ENCODE results near the gene KIR2DL1. TPM values are rescaled to one million over a fixed set of nuclear protein-coding genes. Genes with fewer than 3 reads are reported as not detected.
"Not testable (repeated sequence)": the region's sequence is repeated elsewhere in the genome, so short reads cannot be mapped to it uniquely, and the experiment has no call there.

The KIR2DL1 gene
- polyA plus RNA-seq, 1 donor from 2014 or later = not detected

DNA sequence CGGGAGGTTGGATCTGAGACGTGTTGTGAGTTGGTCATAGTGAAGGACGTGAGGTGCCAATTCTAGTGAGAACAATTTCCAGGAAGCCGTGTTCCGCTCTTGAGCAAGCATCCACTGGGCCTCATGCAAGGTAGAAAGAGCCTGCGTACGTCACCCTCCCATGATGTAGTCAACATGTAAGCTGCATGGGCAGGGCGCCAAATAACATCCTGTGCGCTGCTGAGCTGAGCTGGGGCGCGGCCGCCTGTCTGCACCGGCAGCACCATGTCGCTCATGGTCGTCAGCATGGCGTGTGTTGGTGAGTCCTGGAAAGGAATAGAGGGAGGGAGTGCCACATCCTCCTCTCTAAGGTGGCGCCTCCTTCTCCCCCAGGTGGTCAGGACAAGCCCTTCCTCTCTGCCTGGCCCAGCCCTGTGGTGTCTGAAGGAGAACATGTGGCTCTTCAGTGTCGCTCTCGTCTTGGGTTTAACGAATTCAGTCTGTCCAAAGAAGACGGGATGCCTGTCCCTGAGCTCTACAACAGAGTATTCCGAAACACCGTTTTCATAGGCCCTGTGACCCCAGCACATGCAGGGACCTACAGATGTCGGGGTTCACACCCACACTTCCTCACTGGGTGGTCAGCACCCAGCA is 16.6 kb downstream of the KIR2DL1 start:
- H2AFZ ChIP-seq (ENCODE audit: low read depth, low read length); H3K27ac ChIP-seq (ENCODE audit: low read length); H3K9me2 ChIP-seq (ENCODE audit: insufficient read depth, low read length); H3K9me3 ChIP-seq (ENCODE audit: low read length); H3K9ac ChIP-seq (ENCODE audit: low read length); H3F3A ChIP-seq (ENCODE audit: insufficient read depth, low read length, poor library complexity, severe bottlenecking); H3K36me3 ChIP-seq (ENCODE audit: insufficient read depth, low read length); H3K27me3 ChIP-seq (ENCODE audit: insufficient read depth, low read depth, low read length); H3K4me3 ChIP-seq (ENCODE audit: low read length); H3K79me2 ChIP-seq (replicated peaks; ENCODE audit: insufficient read depth, low read length); H4K20me1 ChIP-seq (ENCODE audit: insufficient read depth); H3K4me2 ChIP-seq (ENCODE audit: low read length): not testable (repeated sequence)

DNA sequence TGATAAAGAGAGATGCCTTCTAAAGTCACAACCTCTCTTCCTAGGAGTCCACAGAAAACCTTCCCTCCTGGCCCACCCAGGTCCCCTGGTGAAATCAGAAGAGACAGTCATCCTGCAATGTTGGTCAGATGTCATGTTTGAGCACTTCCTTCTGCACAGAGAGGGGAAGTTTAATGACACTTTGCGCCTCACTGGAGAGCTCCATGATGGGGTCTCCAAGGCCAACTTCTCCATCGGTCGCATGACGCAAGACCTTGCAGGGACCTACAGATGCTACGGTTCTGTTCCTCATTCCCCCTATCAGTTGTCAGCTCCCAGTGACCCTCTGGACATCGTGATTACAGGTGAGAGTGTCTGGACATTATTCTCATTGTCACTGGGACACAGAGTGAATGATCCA is 18.6 kb downstream of the KIR2DL1 start:
- H3F3A ChIP-seq (ENCODE audit: insufficient read depth, low read length, poor library complexity, severe bottlenecking) = not testable (repeated sequence)

GRCh38 chr19:54790711-54791110 is 21.1 kb downstream of the KIR2DL1 start:
- no peaks in the 10 kb centered on the region for H3K79me2 ChIP-seq (replicated peaks; ENCODE audit: insufficient read depth, low read length)
- no peak overlapping the region for H3K4me3 ChIP-seq (ENCODE audit: low read length)
- no peaks in the 10 kb centered on the region for H3F3A ChIP-seq (ENCODE audit: insufficient read depth, low read length, poor library complexity, severe bottlenecking)
- no peaks in the 10 kb centered on the region for H3K27me3 ChIP-seq (ENCODE audit: insufficient read depth, low read depth, low read length)
- no peak for TF ChIP-seq EP300 (conservative IDR thresholded peaks at IDR 0.05; ENCODE audit: poor library complexity, severe bottlenecking)
- TF ChIP-seq RAD21 (conservative IDR thresholded peaks at IDR 0.05) = no peak
- TF ChIP-seq TAF1 (IDR thresholded peaks at IDR 0.05; ENCODE audit: low read depth) = no peak
- TF ChIP-seq, protein P1, sequence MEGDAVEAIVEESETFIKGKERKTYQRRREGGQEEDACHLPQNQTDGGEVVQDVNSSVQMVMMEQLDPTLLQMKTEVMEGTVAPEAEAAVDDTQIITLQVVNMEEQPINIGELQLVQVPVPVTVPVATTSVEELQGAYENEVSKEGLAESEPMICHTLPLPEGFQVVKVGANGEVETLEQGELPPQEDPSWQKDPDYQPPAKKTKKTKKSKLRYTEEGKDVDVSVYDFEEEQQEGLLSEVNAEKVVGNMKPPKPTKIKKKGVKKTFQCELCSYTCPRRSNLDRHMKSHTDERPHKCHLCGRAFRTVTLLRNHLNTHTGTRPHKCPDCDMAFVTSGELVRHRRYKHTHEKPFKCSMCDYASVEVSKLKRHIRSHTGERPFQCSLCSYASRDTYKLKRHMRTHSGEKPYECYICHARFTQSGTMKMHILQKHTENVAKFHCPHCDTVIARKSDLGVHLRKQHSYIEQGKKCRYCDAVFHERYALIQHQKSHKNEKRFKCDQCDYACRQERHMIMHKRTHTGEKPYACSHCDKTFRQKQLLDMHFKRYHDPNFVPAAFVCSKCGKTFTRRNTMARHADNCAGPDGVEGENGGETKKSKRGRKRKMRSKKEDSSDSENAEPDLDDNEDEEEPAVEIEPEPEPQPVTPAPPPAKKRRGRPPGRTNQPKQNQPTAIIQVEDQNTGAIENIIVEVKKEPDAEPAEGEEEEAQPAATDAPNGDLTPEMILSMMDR (IDR thresholded peaks at IDR 0.05; ENCODE audit: poor library complexity, severe bottlenecking) = no peak
- H3K27ac ChIP-seq (ENCODE audit: low read length) = no peak overlapping the region
- H3K9ac ChIP-seq (ENCODE audit: low read length) = no peak overlapping the region
- H4K20me1 ChIP-seq (ENCODE audit: insufficient read depth) = no peaks in the 10 kb centered on the region
- H3K9me3 ChIP-seq (ENCODE audit: low read length) = no peaks in the 10 kb centered on the region
- H3K9me2 ChIP-seq (ENCODE audit: insufficient read depth, low read length) = no peaks in the 10 kb centered on the region
- H3K36me3 ChIP-seq (ENCODE audit: insufficient read depth, low read length) = no peaks in the 10 kb centered on the region
- no peak overlapping the region for H3K4me2 ChIP-seq (ENCODE audit: low read length)
- no peak overlapping the region for H2AFZ ChIP-seq (ENCODE audit: low read depth, low read length)

More for the DNA sequence above, 18.6 kb downstream of the KIR2DL1 start:
- H2AFZ ChIP-seq (ENCODE audit: low read depth, low read length); H3K9me3 ChIP-seq (ENCODE audit: low read length); H3K4me3 ChIP-seq (ENCODE audit: low read length); H3K79me2 ChIP-seq (replicated peaks; ENCODE audit: insufficient read depth, low read length); H3K27me3 ChIP-seq (ENCODE audit: insufficient read depth, low read depth, low read length); H3K4me2 ChIP-seq (ENCODE audit: low read length); H4K20me1 ChIP-seq (ENCODE audit: insufficient read depth); H3K9me2 ChIP-seq (ENCODE audit: insufficient read depth, low read length); H3K36me3 ChIP-seq (ENCODE audit: insufficient read depth, low read length); H3K9ac ChIP-seq (ENCODE audit: low read length); H3K27ac ChIP-seq (ENCODE audit: low read length): not testable (repeated sequence)

GRCh38 chr19:54791476-54791875 is 21.9 kb downstream of the KIR2DL1 start:
- H3K4me3 ChIP-seq (ENCODE audit: low read length) = no peak overlapping the region
- H3K9ac ChIP-seq (ENCODE audit: low read length) = no peak overlapping the region
- no peaks in the 10 kb centered on the region for H3K27me3 ChIP-seq (ENCODE audit: insufficient read depth, low read depth, low read length)
- H3K4me2 ChIP-seq (ENCODE audit: low read length) = no peak overlapping the region
- H3F3A ChIP-seq (ENCODE audit: insufficient read depth, low read length, poor library complexity, severe bottlenecking) = no peaks in the 10 kb centered on the region
- H2AFZ ChIP-seq (ENCODE audit: low read depth, low read length) = no peak overlapping the region
- H3K27ac ChIP-seq (ENCODE audit: low read length) = no peak overlapping the region
- H3K79me2 ChIP-seq (replicated peaks; ENCODE audit: insufficient read depth, low read length) = no peaks in the 10 kb centered on the region
- H4K20me1 ChIP-seq (ENCODE audit: insufficient read depth) = no peaks in the 10 kb centered on the region
- TF ChIP-seq TAF1 (IDR thresholded peaks at IDR 0.05; ENCODE audit: low read depth) (no peak), REST (IDR thresholded peaks at IDR 0.05; ENCODE audit: borderline replicate concordance) (no peak), RAD21 (conservative IDR thresholded peaks at IDR 0.05) (no peak), POLR2AphosphoS5 (IDR thresholded peaks at IDR 0.05) (no peak), MXI1 (conservative IDR thresholded peaks at IDR 0.05; ENCODE audit: poor library complexity, severe bottlenecking) (no peak), EP300 (conservative IDR thresholded peaks at IDR 0.05; ENCODE audit: poor library complexity, severe bottlenecking) (no peak), EZH2 (IDR thresholded peaks at IDR 0.05; ENCODE audit: borderline replicate concordance, insufficient read depth, low read length, poor library complexity, severe bottlenecking) (no peak), SMC3 (conservative IDR thresholded peaks at IDR 0.05; ENCODE audit: poor library complexity) (no peak)
- TF ChIP-seq, protein P1 (IDR thresholded peaks at IDR 0.05; ENCODE audit: poor library complexity, severe bottlenecking) = no peak
- no peaks in the 10 kb centered on the region for H3K36me3 ChIP-seq (ENCODE audit: insufficient read depth, low read length)
- H3K9me2 ChIP-seq (ENCODE audit: insufficient read depth, low read length) = no peaks in the 10 kb centered on the region
- no peaks in the 10 kb centered on the region for H3K9me3 ChIP-seq (ENCODE audit: low read length)

Measured in neural cell (in vitro differentiated cells).